GM19035 (cell line): ENCODE measurements around the gene GGT1.
"Not testable (repeated sequence)": the region's sequence is repeated elsewhere in the genome, so short reads cannot be mapped to it uniquely, and the experiment has no call there.

Source experiments
- ATAC-seq: cut with Tn5 transposase; IDR thresholded peaks from one replicate; pipeline ENCODE4 v1.9.1; 2021; ENCODE audit not compliant: unreplicated experiment

Gene GGT1

DNA sequence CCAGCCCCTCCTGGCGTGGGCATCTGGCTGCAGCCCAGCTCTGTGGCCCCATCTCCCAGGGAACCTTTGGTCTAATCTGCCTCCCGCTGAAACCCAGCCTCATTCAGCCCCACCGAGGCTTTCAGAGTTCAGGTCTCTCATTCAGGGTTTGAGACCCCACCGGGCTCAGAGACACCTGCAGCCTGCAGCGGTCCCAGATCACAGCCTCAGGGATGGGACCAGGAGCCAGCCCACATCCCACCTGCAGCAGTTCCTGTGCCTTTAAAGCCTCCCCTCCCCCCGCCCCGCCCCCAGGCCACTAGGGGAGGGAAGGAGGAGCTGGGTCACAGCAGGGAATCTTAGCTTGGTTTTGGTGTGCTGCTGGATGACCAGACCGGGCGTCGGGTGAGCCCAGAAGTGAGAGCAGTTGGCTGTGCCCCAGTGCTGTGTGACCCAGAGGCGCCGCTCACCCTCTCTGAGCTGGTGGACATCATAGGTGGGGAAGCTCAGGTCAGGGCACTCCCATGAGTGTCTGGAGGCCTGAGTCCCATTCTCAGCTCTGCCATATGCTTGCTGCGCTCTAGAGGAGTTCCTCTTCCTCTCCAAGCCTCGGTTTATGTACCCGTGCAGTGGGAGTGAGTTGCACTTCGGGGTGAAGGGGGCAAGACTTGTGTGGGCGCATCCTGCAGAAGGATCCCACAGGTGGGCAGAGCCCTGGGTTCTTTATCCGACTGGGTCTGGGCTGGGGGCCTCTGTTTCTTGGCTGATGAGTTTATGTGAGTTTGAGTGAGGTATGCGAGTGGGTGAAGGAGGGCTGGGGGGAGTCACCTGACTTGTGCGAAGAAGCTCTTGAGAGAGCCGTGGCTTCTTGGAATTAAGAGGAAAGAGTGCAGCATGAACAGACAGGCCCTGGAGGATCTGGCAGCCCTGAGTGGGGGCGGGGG is at the start of gene GGT1:
Gene GGT1, plus strand, starts transcription at position 347 of the 923 bp plus-strand sequence. CDS start 7,889 bp downstream, outside the sequence.
- not testable (repeated sequence) for ATAC-seq

DNA sequence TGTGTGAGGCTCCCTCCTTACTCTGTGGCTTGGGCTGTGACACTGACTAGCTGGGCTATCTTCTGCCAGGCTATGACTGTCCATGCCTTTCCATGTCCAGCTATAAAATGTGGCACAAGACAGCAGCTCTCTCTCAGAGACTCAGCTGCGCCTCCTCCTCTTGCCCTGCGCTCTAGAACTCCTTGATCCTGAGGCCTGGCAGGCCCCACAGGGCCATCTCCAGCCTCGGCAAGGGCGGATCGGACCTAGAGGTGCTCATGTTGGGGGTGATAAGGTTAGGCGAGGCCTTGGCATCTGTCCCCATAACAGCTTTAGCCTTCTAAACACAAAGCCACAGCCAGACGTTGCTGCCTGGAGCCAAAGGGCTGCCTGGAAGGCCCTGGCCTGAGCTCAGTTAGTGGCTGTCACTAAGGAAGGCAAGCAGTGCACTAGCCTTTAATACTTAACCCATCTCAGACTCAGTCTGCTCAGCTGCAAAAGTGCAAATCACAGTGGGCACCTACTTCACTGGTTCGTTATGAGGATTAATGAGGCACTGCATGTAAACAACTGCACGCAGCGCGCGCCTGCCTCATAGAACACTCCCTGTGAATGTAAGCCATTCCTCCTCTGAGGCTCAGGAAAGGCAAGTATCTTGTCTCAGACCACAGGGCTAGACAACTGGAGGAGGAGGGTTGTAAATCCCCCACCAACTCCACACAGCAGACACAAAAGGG is 49.2 kb upstream of the GGT1 start:
- ATAC-seq = no peak

DNA sequence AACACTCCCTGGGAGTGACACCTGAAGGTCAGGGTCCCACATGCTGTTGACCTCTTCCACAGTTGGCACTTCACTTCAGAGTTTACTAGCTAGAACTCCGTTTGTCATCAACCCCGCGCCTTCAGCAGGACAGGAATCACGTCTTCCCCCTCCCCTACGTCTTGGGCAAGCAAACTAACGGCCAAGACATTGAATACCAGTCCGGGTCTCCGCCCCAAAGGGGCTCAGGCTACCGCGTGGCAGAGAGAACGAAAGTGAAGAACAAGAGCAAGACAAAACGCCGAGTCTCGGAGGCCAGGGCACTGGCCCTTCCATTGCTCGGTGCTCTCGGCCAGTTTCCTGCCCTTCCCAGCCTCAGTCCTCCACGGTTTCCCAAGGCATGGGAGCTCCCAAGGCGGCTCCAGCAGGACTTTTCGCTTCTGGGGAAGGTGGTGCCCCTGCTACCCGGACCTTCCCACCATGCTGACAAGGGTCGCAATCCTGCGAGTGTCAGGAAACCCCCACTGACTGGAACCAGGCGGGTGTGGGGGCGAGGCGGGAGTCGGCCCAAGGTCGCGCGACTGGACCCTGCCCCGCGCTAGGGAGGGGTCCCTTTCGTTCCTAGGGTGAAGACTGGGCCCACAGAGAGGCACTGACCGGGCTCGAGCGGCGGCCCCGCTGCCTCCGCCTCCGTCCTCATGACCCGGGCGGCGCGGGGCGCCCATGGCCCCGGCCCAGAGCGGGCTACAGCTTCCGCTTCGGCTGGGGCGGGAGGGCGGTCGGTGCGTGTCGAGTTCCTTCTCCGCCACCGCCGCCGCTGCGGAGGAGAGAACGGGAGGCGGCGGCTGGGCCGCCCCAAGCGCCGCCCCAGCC is 48.5 kb upstream of the GGT1 start, which contains the start of gene GUCD1:
Gene GUCD1, minus strand, starts transcription at position 826 of the 852 bp plus-strand sequence. Its CDS starts 147 bp downstream, at position 679.
- no peak for ATAC-seq

DNA sequence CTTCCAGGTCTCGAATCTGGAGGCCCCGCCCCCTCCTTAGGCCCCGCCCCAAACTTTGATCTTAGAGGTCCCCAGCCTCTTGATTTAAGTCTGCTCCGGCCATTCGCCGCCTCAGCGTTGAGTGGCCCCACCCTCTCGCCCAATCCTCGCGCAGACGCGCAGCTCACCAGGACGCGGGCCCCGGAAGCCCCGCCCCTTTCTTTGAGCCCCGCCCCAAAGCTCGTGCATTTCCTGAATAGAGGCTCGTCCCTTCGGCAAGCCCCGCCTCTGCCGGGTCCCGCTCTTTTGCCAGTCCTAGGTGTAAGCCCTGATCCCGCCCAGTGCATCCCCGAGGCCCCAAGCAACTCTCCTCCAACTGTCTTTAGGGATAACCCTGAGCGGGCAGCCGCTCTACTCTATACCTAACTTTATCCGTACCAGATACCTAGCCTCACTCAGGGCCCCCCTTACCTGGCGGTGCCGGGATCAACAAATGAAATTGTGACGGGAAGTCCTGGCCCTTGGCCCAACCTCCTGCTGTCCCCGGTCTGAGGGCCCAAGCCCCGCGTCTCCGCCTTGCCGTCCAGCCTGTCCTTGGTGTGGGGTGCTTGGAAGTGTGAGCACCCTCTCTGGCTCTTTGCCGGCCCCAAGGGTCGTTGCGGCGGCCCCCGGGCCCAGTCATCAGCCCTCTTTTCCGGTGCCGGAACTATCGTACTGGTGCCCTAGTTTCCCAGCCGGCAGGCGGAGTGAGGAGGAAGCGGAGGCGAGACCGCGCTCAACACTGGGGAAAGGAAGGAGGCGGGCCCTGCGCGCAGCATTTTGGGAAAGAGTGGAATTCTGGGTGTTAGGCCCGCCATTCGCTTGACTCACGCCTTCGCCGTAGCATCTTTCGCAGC is 47.6 kb upstream of the GGT1 start, which contains the start of gene SNRPD3:
Gene SNRPD3, plus strand, starts transcription at position 835 of the 875 bp plus-strand sequence. CDS start 1,676 bp downstream, outside the sequence.
- ATAC-seq = peak; percentile 69

DNA sequence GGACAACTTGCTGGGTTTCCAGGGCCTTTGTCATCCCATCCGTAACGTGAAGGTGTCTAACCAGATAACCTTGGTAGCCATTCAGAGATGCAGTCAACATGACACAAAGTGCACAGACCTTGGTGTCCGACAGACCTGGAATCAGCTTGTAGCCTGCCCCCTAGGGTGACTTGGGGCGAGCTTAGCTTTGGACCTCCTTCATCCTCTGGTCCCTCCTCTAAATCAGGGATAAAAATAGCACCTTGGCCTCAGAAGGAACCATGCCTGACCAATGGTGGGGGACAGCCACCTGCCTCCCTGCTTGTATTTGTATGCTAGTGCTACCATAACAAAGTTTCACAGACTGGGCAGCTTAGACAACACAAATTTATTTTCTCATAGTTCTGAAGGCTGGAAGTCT is 43.5 kb upstream of the GGT1 start:
- no peak for ATAC-seq

DNA sequence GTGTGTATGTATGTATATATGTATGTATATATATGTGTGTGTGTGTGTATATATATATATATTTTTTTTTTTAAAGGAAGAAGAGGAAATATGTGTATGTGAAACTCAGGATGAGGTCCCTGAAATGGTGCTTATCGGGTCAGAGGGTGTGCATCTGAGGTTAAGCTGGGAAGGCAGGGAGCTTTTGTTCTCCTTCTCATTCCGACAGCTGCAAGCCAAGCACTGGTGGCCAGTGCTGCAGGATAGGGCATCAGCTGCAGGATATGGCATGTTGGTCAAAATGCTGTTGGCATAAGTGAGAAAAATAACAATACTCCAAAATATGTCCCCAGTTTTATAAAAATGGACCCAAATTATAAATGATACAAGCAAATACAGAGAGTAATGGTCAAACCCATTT is 39.7 kb upstream of the GGT1 start:
- no peak for ATAC-seq

DNA sequence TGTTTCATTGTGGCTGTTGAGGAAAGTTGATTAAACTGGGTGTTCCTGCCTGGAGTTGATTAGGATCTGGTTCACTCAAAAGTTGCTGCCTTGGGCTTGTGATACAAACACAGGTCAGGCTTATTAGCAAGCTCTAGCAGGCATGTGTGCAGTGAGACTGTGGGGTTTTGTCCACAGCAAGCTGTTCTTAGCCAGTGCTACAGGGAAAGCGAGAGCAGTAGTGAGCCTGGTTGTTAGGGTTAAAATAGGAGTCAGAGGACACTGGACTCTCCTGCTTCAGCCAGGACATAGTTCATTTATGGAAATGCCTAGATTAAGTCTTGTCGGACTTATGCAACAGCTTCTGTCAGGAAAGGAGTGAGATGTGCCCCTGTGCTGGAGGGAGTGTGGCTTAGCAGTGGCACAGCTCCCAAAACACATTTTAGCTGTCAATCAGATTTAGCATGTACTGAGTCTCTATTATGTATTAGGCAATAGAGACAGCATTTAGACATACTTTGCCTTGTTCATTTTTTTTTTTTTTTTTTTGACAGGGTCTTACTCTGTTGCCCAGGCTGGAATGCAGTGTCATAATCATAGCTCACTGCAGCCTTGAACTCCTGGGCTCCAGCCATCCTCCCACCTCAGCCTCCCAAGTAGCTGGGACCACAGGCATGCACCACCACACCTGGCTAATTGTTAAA is 38.5 kb upstream of the GGT1 start:
- ATAC-seq = no peak

DNA sequence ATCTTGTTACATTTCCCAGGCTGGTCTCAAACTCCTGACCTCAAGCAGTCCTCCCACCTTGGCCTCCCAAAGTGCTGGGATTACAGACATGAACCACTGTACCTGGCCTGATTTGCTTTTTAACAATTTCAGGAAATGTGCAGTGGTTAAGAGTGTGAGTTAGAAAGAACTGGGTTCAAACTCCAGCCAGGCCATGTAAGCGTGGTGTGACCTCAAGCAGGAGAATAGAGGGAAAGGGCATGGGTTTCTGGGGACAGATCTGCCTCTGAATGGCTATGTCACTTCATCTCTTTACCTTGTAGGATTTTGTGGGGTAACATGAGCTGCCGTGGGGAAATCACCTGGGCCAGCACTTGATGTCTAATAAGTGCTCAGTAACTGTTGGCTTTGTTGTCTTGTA is 37.9 kb upstream of the GGT1 start:
- ATAC-seq = no peak

DNA sequence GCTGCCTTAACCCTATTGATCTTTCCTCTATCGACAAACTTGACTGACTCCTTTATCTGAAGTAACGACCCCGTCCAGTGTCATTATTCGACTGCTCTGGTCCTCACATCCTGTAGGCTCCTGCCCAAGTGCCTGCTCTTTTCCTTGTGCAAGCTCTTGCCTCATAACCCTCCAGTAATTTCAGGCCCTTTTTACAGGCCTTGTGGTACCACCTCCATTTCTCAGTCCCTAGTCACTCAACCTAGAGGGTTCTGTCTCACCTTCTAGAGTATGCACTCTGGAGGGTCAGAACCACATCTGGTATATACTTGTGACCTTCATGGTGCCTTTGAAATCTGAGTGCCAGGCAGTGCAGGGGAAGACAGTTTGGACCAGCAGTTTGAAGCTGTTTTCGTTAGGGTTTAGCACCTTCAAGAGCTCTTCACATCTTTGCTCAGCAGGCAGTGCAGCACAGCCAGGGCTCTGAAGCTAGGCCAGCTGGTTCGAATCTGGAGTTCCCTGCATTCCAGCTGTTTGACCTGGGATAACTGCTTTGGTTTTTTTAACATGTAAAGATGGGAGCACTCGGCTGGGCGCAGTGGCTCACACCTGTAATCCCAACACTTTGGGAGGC is 36.0 kb upstream of the GGT1 start:
- ATAC-seq = no peak

DNA sequence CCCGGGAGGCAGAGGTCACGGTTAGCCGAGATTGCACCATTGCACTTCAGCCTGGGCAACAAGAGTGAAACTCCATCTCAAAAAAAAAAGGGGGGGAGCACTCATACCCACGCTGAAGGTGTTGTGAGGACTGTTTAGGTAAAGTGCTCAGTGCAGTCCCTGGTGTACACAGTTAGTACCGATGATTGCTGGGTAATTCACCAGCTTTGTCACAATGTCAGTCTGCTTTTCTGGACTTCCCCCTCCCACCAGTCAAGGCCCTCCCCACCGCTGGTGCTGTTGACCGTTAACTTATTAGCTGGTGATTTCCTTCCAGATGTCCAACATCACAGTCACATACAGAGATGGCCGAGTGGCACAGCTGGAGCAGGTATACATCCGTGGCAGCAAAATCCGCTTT is 35.3 kb upstream of the GGT1 start:
- ATAC-seq = no peak

DNA sequence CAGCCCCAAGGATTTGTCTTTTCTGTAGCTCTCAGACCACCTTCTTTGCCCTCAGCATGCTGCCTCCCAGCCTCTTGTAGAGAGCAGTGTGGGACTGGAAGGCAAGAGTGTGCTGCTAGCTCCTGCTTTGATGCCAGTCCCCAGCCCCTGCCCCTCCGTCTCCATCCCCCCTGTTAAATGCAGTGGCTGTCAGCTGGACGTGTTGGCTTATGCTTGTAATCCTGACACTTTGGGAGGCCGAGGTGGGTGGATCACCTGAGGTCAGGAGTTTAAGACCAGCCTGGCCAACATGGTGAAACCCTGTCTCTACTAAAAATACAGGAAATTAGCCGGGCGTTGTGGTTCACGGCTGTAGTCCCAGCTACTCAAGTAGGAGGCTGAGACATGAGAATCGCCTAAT is 31.7 kb upstream of the GGT1 start:
- ATAC-seq = no peak

DNA sequence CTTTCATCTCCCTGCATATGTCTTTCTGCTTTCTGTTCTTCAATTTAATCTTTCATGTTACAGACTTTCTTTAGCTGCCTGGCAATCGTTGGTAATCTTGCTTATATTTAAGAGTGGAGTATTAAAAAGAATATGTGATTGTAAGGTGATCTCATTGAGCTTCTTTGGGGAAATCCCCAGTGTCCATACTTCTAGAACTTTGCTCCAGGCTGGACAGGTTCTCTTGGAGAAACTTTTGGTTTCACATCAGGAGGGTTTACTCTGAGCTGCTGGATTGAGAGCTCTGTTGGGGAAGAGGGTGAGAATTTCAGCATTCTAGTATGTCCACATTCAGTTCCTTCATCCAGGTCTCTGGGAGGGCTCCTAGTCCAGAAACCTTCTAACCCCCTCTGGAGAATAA is 26.2 kb upstream of the GGT1 start:
- ATAC-seq = no peak

DNA sequence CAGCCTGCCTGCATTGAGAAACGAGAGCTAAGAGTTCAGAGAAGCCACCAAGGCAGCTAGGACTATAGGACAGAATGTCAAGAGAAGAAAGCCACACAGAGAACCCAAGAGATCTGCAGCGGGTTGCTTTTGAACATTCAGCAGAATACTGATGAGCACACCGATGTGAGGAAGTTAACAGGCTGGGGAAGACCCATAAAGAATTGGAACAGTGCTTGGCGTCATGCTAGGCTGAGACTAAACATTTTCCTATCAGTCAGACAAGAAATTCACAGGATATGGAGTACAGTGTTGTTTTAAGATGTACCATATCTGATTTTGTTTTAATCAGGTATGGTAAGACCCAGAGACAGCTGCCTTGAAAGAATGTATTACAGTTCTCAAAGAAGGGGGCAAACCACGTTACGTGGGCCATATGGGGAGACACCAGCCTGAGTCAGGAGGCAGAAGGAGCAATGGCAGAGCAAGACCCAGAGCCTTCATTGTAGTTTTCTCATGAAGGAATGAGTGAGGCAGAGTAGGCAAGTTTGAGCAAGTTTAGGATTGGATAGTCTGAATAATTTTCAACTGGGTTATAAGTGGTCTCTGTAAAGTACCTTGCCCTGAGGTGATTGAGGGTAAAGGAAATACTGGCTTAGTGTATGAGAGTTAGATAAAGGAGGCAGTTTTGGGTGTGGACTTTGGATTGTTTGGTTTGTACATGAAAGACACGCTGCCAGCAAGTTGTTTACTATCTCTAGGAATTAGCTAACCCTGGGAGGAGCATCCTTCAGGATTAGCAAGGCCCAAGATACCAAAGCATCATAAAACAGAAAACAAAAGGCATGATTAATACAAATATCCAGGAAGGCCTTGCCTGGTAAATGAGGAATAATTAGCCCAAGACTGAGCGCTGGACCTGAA is 24.4 kb upstream of the GGT1 start:
- no peak for ATAC-seq

DNA sequence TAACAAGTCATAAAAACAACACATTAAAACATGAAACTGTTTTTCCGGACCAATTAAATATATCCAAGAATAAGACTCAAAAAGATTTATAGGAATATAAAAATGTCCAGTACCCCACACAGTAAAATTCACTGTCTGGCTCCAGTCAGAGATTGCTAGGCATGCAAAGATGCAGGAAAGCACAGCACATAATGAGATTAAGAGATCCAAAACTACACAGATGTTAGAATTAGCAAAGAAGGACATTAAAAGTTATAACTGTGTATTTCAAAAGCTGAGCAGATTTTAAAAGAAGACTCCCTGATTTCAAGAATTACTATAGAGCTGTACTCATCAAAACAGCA is 23.8 kb upstream of the GGT1 start:
- ATAC-seq = no peak

DNA sequence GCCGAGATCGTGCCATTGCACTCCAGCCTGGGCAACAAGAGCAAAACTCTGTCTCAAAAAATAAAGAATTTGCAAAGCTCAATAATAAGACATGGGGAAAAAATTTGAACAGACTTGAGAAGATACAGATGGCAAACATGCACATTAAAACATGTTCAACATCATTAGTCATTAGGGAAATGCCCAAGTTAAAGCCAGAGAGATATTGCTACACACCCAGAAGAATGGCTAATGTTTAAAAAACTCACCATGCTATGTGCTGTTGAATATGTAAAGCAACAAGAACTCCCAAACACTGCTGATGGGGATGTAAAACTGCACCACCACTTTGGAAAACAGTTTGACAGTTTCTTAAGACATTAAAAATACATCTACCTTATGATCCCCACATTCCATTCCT is 22.7 kb upstream of the GGT1 start:
- no peak for ATAC-seq

DNA sequence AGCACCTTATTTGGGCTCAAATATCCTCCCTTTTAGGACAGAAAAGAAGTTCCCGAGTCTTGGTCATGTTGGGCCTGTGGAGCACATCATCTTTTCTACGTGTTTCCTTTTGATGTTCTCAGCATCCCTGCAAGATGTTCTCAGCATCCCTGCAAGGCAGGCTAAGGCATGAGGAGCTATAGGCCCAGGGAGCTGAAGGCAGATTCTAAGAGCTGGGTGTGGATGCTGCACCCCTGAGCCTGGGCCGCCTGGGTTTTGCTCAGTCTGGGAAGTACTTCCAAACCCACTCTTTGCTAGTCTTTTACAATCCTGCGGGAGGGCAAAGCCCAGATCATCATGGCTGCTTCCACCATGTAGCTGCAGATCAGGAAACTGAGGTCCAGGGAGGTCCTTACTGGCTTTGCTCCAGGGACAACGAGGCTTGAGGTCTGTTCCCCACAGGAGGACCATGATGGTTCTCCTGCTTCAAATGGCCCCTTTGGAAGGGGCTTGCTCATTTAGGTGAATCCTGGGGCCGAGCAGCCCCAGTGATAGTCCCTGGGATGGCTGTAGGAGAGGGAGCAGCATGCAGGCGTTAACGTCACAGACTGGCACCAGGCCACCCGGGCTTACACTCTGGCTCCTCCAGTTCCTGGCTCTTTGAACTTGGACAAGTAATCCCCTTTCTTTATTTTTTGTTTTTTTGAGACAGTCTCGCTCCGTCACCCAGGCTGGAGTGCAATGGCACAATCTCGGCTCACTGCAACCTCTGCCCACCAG is 20.8 kb upstream of the GGT1 start:
- ATAC-seq = no peak
